ENCODE data around the gene ZNF423. TPM values are rescaled to one million over a fixed set of nuclear protein-coding genes. Genes with fewer than 3 reads are reported as not detected.

Gene ZNF423
- polyA plus RNA-seq, 1 donor from 2014 or later, result 4.5 TPM

DNA sequence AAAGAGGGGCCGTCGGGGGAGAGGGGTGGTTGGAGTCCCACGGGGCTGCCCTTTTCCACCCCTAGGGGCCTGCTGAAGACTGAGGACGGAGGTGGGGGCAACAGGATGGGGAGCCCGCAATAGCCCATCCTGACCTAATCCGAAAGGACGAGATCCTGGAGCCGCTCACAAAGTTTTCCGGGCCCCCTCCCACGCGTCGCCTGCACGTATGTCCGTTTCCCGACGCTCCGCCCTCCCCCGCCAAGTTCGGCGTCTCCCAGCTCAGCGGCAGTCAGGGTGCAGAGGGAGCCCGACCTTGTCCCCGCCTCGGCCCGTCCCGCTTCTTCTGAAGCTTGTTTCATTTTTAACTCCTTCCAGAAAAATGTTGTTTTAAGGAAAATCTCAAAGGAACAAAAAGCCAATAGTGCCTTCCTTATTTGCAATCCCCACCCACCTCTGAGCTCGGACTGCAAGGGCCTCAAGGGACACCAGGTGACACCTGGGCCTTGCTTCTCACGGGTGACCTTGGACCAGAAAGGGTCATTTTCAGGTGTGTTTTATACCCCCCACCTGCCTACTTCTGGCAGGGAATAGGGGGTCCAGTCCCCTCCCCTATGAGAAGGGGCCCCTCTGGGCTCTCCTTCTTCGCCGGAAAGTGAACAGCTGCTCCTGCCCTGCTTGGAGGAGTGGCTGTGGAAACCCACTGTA is 3.4 kb upstream of the ZNF423 start:
- no peaks in the 10 kb centered on the region for H4K20me1 ChIP-seq (ENCODE audit: insufficient read depth)
- TF ChIP-seq, protein P1, sequence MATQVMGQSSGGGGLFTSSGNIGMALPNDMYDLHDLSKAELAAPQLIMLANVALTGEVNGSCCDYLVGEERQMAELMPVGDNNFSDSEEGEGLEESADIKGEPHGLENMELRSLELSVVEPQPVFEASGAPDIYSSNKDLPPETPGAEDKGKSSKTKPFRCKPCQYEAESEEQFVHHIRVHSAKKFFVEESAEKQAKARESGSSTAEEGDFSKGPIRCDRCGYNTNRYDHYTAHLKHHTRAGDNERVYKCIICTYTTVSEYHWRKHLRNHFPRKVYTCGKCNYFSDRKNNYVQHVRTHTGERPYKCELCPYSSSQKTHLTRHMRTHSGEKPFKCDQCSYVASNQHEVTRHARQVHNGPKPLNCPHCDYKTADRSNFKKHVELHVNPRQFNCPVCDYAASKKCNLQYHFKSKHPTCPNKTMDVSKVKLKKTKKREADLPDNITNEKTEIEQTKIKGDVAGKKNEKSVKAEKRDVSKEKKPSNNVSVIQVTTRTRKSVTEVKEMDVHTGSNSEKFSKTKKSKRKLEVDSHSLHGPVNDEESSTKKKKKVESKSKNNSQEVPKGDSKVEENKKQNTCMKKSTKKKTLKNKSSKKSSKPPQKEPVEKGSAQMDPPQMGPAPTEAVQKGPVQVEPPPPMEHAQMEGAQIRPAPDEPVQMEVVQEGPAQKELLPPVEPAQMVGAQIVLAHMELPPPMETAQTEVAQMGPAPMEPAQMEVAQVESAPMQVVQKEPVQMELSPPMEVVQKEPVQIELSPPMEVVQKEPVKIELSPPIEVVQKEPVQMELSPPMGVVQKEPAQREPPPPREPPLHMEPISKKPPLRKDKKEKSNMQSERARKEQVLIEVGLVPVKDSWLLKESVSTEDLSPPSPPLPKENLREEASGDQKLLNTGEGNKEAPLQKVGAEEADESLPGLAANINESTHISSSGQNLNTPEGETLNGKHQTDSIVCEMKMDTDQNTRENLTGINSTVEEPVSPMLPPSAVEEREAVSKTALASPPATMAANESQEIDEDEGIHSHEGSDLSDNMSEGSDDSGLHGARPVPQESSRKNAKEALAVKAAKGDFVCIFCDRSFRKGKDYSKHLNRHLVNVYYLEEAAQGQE (IDR thresholded peaks at IDR 0.05; ENCODE audit: borderline replicate concordance), result no peak
- TF ChIP-seq POLR2AphosphoS5 (IDR thresholded peaks at IDR 0.05) (no peak), RAD21 (conservative IDR thresholded peaks at IDR 0.05) (no peak), MXI1 (conservative IDR thresholded peaks at IDR 0.05; ENCODE audit: poor library complexity, severe bottlenecking) (no peak), SMC3 (conservative IDR thresholded peaks at IDR 0.05; ENCODE audit: poor library complexity) (no peak), TAF1 (IDR thresholded peaks at IDR 0.05; ENCODE audit: low read depth) (no peak), CTCF (IDR thresholded peaks at IDR 0.05; ENCODE audit: poor library complexity, severe bottlenecking) (no peak), EP300 (conservative IDR thresholded peaks at IDR 0.05; ENCODE audit: poor library complexity, severe bottlenecking) (no peak), EZH2 (IDR thresholded peaks at IDR 0.05; ENCODE audit: borderline replicate concordance, insufficient read depth, low read length, poor library complexity, severe bottlenecking) (no peak)
- no peak overlapping the region for H3K27ac ChIP-seq (ENCODE audit: low read length)
- no peaks in the 10 kb centered on the region for H3F3A ChIP-seq (ENCODE audit: insufficient read depth, low read length, poor library complexity, severe bottlenecking)
- peaks cover 8% of the 10 kb centered on the region for H3K79me2 ChIP-seq (replicated peaks; ENCODE audit: insufficient read depth, low read length)
- H3K9me2 ChIP-seq (ENCODE audit: insufficient read depth, low read length), result no peaks in the 10 kb centered on the region
- H3K36me3 ChIP-seq (ENCODE audit: insufficient read depth, low read length), result no peaks in the 10 kb centered on the region
- no peak overlapping the region for H2AFZ ChIP-seq (ENCODE audit: low read depth, low read length)
- H3K4me3 ChIP-seq (ENCODE audit: low read length), result no peak overlapping the region
- no peaks in the 10 kb centered on the region for H3K9me3 ChIP-seq (ENCODE audit: low read length)
- H3K27me3 ChIP-seq (ENCODE audit: insufficient read depth, low read depth, low read length), result peaks cover 25% of the 10 kb centered on the region
- H3K4me2 ChIP-seq (ENCODE audit: low read length), result no peak overlapping the region
- no peak overlapping the region for H3K9ac ChIP-seq (ENCODE audit: low read length)

DNA sequence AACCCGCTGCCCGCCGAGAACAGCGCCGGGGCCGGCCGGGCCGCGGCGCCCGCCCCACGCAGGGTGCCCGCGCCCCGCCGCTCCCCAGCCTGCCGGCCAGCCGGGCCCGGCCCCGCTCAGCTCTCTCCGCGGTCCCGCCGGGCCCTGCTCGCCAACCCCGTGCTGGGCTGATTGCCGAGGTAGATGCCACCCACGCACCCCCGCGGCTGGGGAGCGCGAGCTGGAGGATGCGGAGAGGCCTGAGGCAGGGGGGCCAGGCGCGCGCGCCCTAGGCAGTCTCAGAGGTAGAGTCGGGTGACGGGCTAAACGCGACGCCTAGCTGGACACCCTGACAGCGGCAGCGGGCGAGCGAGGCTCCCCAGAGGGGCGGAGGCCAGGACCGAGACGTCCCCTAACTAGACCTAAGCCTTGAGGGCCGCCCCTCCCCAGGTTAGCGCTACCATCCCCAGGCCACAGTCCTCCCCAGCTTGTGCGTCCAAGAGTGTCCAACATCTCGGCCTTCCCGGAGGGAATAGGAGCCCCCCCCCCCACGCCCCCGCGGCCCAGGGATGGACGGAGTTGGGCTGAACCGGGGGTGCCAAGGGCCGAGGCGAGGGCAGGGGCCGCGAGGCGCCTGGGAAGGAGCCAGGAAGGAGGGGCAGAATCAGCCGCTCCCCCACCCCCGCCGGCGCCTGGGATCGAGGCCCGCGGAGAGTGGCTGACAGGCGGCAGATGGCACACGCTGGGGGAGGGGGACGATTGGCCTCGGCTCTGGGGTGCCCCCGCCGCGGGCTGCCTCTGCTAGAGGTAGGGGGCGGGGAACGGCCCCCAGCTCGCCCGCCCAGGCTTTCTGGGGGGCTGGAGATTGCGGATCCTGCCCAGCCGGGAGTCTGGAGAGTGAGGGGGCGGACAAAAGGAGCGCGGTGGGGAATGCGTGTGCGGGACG is 2.5 kb upstream of the ZNF423 start:
- no peaks in the 10 kb centered on the region for H3F3A ChIP-seq (ENCODE audit: insufficient read depth, low read length, poor library complexity, severe bottlenecking)
- H3K79me2 ChIP-seq (replicated peaks; ENCODE audit: insufficient read depth, low read length), result peaks cover 17% of the 10 kb centered on the region
- H3K9ac ChIP-seq (ENCODE audit: low read length), result no peak overlapping the region
- peaks cover 28% of the 10 kb centered on the region for H3K27me3 ChIP-seq (ENCODE audit: insufficient read depth, low read depth, low read length)
- H3K9me3 ChIP-seq (ENCODE audit: low read length), result no peaks in the 10 kb centered on the region
- H2AFZ ChIP-seq (ENCODE audit: low read depth, low read length), result no peak overlapping the region
- TF ChIP-seq EZH2 (IDR thresholded peaks at IDR 0.05; ENCODE audit: borderline replicate concordance, insufficient read depth, low read length, poor library complexity, severe bottlenecking), result no peak
- no peak for TF ChIP-seq TAF1 (IDR thresholded peaks at IDR 0.05; ENCODE audit: low read depth)
- no peak for TF ChIP-seq MXI1 (conservative IDR thresholded peaks at IDR 0.05; ENCODE audit: poor library complexity, severe bottlenecking)
- no peak for TF ChIP-seq RAD21 (conservative IDR thresholded peaks at IDR 0.05)
- no peak overlapping the region for H3K4me2 ChIP-seq (ENCODE audit: low read length)
- peak overlapping the region; percentile 73 for H3K4me3 ChIP-seq (ENCODE audit: low read length)
- H3K9me2 ChIP-seq (ENCODE audit: insufficient read depth, low read length), result no peaks in the 10 kb centered on the region
- no peak overlapping the region for H3K27ac ChIP-seq (ENCODE audit: low read length)
- no peaks in the 10 kb centered on the region for H4K20me1 ChIP-seq (ENCODE audit: insufficient read depth)
- H3K36me3 ChIP-seq (ENCODE audit: insufficient read depth, low read length), result no peaks in the 10 kb centered on the region
